IPS-18c (cell line): Measurements from ENCODE around the gene MSX2.
"Not testable (repeated sequence)": the region's sequence is repeated elsewhere in the genome, so short reads cannot be mapped to it uniquely, and the experiment has no call there.

Source experiments
- H3K4me3 ChIP-seq: 2 replicates; pipeline ENCODE4 v1.7.0; 2013; ENCODE audit warnings: low read depth, mild to moderate bottlenecking, low read length, moderate library complexity; ENCODE audit not compliant: insufficient read depth
- H3K9me3 ChIP-seq: one replicate; pipeline ENCODE4 v1.6.1; 2013; ENCODE audit warnings: mild to moderate bottlenecking, low read length, moderate library complexity; ENCODE audit not compliant: control insufficient read depth, insufficient read depth

Gene MSX2

GRCh38 chr5:174745590-174746103, 21.3 kb downstream of the MSX2 start:
- Histone ChIP-seq H3K9me3 (peaks cover 2% of the 10 kb centered on the region), H3K4me3 (no peak overlapping the region)

GRCh38 chr5:174750711-174751110, 26.3 kb downstream of the MSX2 start:
- Histone ChIP-seq H3K9me3 (peaks cover 2% of the 10 kb centered on the region), H3K4me3 (peak overlapping the region; percentile 55; the same call in 1 of the 2 replicates)

DNA sequence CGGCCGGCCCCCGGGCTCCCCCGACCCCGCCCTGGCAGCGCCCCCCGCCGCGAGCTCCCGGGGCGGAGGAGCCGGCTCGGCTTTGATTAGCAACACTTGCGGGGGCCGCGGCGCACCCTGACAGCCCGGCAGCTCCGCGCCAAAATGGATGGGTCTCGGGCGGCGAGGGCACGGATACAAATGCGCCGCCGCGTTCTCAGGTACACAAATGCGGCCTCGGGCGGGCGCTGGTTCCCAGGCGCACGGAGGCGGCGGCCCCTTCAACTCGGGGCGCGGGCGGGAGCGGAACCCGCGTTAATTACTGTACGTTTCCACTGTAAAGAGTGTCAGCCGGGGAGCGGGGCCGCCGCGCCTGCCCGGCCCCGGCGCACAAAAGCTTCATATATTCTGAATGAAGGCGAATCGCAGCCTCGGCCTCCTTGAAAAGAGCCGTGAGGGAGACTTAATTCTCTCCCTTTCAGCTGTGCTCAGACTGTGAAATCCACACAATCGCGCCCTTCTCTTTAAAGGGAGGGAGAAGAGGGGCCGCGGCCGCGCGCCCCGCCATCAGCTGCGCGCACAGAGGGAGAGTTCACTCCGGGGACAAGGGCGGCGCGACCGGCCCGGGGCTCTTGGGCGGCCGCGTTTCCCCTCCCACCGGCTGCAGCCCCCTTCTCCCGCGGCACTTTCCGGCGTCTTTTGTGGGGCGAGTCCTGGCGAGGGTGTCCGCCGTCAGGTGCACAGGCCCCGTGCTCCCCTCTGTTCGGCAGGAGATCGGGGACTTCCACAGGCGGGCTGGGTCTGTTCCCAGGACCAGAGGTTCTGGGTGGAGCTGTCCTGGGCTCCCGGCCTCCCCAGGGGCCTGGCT, 27.0 kb downstream of the MSX2 start:
- peak overlapping the region; percentile 55 for H3K4me3 ChIP-seq
- no peaks in the 10 kb centered on the region for H3K9me3 ChIP-seq

DNA sequence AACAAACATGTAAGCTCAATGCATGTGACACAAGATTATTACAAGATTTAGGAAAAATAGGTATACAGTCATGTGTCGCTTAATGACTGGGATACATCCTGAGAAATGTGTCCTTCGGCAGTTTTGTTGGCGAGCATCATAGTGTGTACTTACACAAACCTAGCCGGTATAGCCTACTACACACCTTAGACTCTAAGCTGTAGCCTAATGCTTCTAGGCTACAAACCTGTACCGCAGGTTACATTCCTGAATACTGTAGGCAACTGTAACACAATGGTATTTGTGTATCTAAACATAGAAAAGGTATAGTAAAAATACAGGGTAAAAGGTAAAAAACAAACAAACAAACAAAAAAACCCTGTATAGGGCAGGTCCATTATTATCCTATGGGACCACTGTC, 27.7 kb downstream of the MSX2 start:
- Histone ChIP-seq H3K4me3 (no peak overlapping the region; the same call in 1 of the 2 replicates), H3K9me3 (no peaks in the 10 kb centered on the region)

DNA sequence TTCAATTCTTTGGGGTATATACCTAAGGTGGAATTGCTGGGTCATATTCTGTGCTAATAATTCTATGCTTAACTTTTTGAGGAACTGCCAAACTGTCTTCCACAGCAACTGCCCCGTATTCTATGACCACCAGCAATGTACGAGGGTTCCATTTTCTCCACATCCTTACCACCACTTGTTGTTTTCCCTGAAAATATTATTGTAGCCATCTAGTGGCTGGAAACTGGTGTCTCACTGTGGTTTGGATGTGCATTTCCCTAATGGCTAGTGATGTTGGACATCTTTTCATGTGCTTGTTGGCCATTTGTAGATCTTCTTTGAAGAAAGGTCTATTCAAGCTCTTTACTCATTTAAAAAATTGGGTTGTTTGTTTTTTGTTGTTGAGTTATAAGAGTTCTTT, 30.7 kb downstream of the MSX2 start:
- no peak overlapping the region for H3K4me3 ChIP-seq
- no peaks in the 10 kb centered on the region for H3K9me3 ChIP-seq

GRCh38 chr5:174759091-174759490, 34.7 kb downstream of the MSX2 start:
- no peaks in the 10 kb centered on the region for H3K9me3 ChIP-seq
- H3K4me3 ChIP-seq = no peak overlapping the region

GRCh38 chr5:174760721-174761120, 36.3 kb downstream of the MSX2 start:
- no peak overlapping the region for H3K4me3 ChIP-seq
- no peaks in the 10 kb centered on the region for H3K9me3 ChIP-seq

DNA sequence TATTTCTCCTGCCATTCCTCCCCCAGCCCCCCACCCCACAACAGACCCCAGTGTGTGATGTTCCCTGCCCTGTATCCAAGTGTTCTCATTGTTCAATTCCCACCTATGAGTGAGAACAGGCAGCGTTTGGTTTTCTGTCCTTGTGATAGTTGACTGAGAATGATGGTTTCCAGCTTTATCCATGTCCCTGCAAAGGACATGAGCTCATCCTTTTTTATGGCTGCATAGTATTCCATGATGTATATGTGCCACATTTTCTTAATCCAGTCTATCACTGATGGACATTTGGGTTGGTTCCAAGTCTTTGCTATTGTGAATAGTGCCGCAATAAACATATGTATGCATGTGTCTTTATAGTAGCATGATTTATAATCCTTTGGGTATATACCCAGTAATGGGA, 37.0 kb downstream of the MSX2 start:
- H3K9me3 ChIP-seq, H3K4me3 ChIP-seq: not testable (repeated sequence)

- Histone ChIP-seq H3K9me3 (no peaks in the 10 kb centered on the region), H3K4me3 (no peak overlapping the region)
Measured at GRCh38 chr5:174764309-174764708, 39.9 kb downstream of the MSX2 start.

DNA sequence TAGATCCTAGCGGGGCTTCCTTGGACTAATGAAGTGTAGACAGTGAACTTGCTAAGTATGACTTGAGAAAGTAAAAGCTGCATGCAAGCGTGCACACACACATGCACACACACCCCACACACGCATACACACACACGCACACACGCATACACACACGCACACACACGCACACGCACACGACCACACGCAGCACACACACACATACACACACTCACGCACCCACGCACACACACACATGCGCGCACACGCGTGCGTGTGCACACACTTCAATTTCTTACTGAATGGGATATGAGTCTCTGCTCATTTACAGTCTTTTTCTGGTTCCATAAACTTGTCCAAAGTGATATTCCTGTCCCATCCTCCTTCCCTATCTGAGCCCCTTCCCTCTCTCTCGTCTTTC, 41.2 kb downstream of the MSX2 start:
- H3K4me3 ChIP-seq = no peak overlapping the region
- peaks cover 2% of the 10 kb centered on the region for H3K9me3 ChIP-seq

GRCh38 chr5:174767670-174768069, 43.3 kb downstream of the MSX2 start:
- Histone ChIP-seq H3K9me3 (peaks cover 2% of the 10 kb centered on the region), H3K4me3 (no peak overlapping the region)

GRCh38 chr5:174769005-174769404, 44.6 kb downstream of the MSX2 start:
- Histone ChIP-seq H3K4me3 (no peak overlapping the region), H3K9me3 (peaks cover 2% of the 10 kb centered on the region)

GRCh38 chr5:174773371-174773770, 49.0 kb downstream of the MSX2 start:
- Histone ChIP-seq H3K9me3 (peaks cover 2% of the 10 kb centered on the region), H3K4me3 (no peak overlapping the region)

GRCh38 chr5:174775081-174775480, 50.7 kb downstream of the MSX2 start:
- no peak overlapping the region for H3K4me3 ChIP-seq
- peaks cover 2% of the 10 kb centered on the region for H3K9me3 ChIP-seq

GRCh38 chr5:174777111-174777510, 52.7 kb downstream of the MSX2 start:
- peaks cover 2% of the 10 kb centered on the region for H3K9me3 ChIP-seq
- H3K4me3 ChIP-seq = no peak overlapping the region

DNA sequence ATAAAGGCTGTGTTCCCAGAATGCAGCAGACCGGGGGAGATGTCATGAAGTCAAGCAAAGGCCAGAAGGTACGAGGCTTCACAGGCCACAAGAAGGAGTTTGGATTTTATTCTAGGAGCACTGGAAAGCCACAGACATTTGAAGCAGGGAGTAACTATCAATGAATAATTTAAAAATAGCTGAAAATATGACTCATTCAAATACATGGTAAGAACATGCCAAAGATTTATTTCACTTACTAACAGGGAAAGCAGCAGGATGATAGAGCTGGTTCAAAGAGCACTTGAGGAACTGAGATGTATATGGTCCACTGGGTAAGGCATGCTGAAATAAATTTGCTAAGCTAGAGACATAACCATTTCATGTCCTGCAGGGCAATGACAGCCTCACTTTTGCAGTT, 53.2 kb downstream of the MSX2 start:
- peaks cover 2% of the 10 kb centered on the region for H3K9me3 ChIP-seq
- H3K4me3 ChIP-seq = no peak overlapping the region
